ENCODE measurements around the gene PMVK.
A peak's percentile ranks its signal among the peaks of the same experiment; 100 is the strongest.

Gene PMVK

DNA sequence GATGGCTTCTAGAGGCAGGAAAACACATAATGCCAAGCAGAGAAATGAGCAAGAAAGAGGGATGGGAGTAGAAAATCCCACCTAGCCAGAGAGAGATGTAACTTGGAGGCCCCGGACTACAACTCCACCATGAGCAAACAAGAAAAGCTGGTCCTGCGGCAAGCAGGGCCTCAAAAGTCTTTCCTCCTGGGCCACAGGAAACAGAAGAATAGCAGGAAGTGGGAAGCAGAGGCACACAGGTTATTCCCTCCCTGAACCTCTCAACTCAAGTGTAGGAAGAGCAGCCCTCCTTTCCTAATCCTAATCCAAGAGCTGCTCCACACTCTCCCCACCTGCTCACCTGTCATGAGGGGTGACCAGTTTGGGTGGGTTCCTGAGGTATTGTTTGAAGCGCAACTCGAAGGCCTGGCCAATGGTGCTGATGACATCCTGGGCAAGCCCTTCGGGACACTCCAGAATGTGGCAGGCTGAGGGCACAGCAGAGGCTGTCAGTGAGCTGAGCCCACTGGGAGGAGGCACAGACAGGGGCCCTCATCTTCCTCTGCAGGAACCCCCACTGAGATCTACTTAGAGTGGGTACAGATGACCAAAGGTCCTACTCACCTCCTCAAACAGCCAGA, 30.9 kb upstream of the PMVK start:
- DNase-seq (ENCODE audit: low read depth, low spot score) = no peak

DNA sequence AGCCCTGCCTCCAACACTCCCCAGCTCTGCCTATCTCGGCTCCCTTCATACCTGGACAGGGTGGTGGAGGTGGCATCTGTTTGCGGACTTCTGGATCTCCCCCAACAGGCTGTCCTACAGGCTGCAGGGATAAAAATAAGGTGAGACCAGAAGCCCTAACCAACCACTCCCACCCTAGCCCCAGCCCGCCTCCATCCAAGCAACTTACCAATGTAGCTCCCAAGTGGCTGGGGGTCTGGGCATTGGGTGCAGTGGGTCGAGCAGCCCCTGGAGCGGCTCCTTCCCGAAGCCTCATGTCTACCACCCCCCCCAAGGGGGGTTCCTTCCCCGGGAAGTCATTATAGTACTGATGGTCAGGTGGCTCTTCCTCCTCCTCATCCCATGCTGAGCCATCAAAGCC, 29.6 kb upstream of the PMVK start:
- no peak for DNase-seq (ENCODE audit: low read depth, low spot score)

DNA sequence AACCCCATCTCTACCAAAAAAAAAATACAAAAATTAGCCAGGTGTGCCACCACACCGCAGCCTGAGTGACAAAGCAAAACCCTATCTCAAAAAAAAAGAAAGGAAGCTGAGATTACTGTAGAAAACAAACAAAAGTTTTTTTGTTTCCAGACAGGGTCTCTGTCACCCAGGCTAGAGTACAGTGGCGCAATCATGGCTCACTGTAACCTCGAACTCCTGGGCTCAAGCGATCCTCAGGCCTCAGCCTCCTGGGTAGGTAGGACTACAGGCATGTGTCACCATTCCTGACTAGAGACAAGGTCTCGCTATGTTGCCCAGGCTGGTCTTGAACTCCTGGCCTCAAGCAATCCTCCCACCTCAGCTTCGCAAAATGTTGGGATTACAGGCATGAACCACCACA, 27.8 kb upstream of the PMVK start:
- DNase-seq (ENCODE audit: low read depth, low spot score) = no peak

DNA sequence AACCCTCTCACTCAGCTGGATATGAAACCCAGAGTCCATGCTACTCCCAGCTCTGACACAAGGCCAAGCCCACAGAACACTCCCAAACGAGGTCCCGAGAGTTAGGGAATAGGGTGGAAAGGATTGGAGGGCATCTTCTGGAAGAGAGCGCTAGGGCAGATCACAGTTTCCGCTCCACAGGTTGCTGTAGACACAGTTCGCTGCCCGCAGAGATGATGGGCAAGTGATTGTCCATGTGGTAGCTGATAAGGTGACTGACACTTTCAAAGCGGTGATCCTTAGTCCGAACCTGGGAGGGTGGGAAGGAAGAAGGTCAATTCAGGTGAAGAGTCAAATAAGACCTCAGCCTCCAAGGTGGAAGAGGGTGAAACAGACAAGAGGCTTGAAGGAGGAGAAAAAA, 27.1 kb upstream of the PMVK start:
- no peak for DNase-seq (ENCODE audit: low read depth, low spot score)

DNA sequence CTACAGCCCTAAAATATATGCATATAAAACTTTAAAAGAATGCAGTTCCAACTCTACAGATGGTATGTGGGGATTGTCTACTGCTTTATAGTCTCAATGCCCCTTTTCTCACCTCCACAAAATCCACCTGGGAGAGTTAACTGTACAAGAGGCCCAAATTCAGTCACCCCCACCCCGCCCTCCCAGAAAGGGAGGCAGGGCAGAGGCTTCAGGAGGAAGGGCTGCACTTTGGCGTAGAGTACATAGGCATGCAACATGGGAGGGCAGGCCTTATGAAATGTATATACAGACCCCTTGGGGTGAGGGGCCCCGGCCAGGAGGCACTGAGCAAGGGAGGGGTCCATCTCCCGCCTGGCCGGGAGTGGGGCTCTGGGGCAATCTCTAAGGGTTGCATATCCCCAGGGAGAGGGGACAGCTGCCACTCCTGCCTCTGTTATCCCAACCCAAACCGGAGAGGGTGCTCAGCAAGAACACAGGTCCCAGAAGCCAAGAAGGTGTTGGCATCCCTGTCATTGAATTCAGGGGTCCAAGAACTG, 26.3 kb upstream of the PMVK start:
- DNase-seq (ENCODE audit: low read depth, low spot score) = no peak

DNA sequence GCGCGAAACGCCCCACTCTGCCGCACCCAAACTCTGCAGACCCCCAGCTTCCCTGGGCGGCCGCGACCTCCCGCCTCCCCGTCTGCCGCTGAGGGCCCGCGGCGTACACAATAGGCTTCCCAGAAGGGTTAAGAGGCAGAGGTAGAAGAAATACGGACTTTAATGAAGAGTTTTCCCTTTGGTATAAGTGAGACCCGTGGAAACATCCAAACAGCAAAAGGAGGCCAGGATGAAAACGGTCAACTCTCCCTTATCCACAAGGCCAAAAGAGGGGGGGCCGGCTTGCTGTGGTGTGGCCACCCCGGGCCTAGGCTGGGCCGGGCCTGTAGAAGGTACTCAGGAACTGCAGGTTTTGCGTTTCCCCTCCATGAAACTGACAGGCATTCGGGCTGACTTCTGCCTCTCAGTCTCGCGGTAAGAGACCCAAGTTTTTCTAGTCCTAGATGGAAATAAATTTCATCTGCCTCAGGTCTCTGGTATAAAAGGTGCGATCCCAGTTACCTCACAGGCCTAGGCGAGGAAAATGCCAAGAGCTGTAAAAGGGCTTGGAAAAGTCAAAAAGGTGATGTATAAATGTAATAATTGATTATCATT, 25.7 kb upstream of the PMVK start:
- DNase-seq (ENCODE audit: low read depth, low spot score) = no peak

DNA sequence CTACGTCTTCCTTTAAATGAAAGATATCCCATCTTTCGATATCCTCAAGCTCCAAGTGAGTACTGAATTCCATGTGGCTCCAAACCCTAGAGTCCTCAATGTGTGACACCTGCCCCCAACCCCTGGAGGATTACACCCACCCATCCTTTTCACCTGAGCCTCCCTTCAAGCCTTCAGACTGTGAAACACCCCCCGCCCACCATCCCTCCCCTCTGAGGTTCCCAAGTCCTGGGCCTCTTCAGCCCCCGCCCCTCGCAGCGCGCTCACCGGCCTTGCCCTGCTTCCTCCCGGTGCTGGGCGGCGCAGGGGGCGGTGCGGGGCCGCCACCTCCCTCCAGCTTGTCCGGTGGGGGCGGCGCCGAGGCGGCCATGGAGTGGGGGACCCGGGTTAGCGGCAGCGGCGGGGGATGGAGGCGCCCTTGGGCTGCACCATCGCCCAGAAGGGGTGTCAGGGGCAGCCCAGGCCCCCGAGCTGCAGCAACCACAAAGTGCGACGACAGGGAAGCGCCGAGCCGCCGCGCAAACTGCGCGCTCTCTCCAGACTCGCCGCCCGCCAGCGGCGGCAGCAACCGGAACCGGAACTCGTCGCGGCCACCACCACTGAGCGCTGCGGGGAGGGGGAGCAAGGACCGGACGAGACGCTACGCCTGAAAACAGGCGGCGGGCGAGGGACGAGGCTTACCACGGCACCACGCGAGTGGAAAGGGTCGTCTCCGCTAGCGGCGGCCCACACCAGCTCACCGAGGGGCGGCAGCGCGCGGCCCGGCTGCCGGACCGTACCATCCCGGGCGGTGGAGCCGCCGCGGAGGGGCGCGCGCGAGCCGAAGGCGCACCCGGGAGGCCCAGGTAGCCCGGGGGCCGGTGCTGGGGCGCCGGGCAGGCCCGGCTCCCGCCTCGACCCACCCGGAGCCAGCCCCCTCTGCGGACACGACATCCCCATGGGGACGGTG, 25.0 kb upstream of the PMVK start, which contains the start of gene PYGO2:
Gene PYGO2, minus strand, starts transcription at position 576 of the 949 bp plus-strand sequence. Its CDS starts 206 bp downstream, at position 370.
- peak; percentile 55 for DNase-seq (ENCODE audit: low read depth, low spot score)

DNA sequence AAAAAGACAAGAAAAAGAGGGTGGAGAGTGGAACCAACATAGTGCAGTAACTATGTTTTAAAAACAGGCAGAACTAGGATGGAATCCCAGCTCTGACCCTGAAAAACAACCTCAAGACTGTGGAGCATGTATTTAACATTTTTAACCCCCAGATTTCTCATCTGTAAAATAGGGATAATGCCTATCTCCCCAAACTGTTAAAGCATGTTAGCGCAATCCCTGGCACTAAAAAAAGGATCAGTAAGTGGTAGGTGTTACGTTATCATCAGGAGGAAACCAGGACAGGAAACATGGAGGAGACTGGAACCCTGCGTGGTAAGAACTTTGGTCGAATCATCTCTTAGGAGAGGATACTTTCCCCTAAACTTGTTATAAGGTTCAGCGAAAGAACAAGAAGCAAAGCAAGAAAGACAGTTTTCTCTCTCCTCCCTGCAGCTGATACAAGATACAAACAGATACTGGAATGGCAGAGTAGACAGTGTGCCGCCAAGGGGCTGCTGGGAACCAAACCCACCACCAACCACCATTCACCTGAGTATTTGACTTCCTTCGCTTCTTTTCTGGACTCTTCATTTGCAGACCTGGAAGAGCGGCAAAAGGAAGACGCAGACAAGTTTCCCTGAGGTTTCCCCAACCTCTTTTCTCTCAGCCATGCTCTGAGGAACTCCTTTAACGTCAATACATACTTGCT, 24.1 kb upstream of the PMVK start:
- DNase-seq (ENCODE audit: low read depth, low spot score) = no peak

DNA sequence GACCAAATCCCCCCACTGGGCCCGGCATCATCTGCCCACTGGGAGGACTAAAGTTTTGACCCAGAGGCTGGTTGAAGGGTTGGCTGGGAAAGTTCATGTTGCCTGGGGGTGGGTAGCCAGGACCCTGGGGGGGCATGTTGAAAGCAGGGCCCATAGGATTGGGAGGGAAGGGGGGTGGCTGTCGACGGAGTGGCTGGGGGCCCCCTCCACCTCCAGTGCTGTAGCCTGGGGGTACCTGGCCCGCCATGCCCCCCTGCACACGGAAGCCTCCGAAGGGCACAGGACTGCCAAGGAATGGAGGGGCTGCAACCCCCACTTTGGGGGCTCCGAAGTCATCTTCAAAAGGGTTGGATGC, 22.9 kb upstream of the PMVK start:
- no peak for DNase-seq (ENCODE audit: low read depth, low spot score)

DNA sequence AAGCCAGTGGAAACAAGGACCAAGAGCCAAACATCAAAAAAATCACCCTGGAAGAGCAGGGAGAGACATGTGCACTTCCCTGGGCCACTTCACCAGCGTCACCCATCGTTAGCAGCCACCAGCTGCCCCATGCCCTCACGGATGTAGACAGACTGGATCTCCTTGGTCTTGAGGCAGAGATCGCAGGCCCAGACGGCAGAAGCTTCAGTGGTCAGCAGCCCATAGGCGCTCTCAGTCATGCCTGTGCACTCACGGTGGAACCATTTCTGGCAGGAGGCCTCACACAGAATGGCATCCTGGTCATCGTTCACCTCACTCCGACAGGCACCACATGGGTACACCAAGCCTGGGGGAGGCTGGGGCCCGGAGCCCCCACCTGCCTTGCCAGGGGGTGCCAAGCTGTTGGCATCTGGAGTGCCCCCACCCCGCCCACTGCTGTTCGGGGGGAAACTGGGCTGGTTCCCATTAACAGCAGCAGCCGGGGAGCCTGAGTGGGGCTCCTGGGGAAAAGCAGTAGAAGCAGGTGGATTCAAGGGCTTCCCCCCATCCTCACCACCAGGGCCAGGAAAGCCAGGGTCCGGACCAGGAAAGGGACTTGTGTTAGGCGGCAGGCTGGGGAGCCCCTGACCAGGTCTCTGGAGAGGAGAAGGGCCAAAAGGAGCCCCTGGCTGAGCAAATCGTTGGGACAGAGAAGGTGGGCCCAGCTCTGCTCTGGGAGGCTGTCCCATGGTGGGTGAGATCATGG, 22.3 kb upstream of the PMVK start:
- DNase-seq (ENCODE audit: low read depth, low spot score) = no peak

DNA sequence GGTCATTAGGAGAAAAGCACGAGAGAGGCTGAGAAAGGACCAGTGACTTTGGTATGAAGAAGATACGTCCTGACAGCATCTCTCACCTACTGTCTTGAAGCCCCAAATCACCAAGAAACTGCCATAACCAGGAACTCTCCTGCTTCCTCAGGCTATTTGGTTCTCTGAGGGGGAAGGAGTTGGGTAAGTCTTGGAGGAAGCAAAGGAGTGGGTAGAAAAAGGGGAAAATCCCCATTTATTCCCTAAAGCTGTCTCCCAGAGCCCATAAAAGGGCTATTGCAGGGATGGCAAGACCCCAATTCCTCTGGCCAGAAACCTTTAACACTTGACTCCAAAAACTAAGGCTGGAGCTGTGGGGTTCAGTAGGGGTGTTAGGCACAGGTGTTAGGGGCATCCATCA, 21.5 kb upstream of the PMVK start:
- no peak for DNase-seq (ENCODE audit: low read depth, low spot score)

DNA sequence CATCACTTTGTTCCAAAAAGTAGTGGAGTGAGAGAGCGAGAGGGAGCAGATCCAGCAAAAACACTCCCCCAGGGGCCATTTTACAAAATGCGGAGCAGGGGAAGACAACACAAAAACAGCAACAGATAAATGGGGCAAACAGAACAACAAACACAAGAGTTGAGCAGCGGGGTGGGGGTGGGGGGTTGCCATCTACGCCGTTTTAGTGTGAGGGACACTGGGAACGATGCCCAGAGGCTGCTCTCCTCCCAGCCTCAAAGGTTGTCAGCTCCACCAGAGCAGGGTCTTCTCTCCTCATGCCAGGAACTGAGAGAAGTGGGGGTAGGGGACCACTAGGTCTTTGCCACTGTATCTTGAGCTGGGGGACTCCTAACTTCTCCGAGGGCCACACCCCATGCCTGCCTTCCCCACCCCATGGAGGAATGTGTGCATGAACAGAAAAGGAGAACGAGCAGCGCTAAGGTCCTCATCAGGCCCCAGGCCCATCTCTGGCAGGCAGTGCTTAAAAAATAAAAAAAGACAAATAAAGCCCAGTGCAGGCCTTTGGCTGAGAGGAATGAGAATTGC, 20.7 kb upstream of the PMVK start:
- DNase-seq (ENCODE audit: low read depth, low spot score) = no peak

DNA sequence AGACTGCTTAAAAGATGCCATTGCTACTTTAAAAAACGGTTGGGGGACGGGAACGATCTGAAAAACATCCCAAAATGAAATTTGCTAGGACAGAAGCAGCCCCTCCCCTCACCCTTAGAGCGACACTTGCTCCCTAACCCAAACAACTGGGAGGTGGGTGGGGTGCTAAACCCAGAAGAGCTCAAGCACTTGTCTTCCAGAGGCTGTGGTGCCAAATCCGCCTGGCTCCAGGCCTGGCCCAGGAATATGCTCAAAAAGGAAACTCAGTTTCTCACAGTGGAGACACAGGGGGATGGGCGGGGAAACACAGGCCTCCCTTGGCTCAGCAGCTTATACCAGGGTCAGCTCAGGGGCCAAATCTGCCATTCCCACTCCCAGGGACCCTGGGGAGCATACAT, 20.0 kb upstream of the PMVK start:
- no peak for DNase-seq (ENCODE audit: low read depth, low spot score)

DNA sequence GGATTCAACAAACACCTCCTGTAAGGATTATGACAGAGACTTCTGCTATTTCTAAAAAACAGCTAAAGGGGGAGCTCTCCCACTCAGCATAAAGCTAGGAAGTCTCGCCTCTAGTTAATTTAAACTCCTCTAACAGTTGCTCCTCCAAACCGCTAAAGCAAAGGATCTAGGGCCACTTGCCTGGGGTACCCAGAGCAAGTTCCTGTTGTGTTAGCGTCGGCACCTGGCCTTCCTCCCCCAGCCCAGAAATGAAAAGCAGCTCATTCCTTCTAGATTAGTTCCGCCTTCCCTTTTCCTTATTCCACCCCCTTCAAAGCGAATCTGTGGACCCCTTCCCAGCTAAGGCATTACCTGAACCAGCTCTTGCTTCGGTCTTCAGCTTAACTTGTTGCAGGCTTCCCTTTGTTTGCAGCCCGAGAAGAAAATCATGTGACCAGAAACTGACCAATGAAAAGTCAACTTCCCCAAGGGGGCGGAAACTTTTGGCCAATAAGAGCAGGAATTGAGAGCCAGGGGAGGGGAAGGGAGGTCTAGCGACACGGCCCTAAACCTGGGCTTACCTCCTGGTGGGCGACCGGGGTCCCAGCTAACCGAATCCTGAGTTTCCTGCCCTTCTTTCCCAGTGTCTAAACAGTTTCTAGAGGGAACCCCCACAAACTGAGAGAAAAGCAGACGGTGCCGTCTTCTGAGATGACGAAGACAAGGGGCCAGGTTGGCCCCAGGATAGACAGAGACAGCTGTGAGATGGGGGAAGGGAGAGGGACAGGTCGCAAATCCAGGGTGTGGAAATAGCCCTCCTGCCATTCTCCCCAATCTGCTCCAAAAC, 19.4 kb upstream of the PMVK start, which contains the start of gene PBXIP1:
Gene PBXIP1, minus strand, starts transcription at position 382 of the 826 bp plus-strand sequence. CDS start 2,378 bp downstream, outside the sequence.
- peak; percentile 71 for DNase-seq (ENCODE audit: low read depth, low spot score)

DNA sequence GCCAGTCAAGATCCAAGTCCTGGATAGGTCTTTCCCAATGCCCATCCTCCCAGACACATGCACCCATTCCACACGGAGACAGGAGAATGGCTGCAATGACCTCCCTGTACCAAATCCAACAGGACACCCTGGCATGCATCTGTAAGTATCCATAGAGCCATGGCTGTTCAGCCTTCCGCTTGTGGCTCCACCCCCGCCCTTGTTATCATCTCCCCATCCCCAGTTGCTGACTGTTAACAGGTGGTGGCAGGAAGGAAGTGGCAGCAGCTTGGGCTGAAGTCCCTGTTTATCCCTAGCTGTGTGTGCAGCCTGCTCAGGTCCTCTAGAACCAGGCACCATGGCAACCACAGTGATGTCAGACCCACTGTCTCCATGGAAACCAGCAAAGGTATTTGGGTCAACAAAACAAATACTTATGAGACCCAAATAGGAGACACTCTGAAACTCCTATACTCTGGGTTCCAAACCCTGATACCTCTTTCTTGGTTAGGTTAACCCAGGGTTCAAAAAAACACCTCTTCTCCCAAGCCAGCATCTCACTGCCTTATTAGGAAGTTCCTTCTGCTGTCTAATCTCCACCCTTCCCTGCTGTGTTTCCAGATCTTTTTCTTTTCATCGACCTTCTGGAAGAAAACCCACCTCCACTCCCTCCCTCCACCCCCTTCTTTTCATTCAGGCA, 18.7 kb upstream of the PMVK start:
- DNase-seq (ENCODE audit: low read depth, low spot score) = peak; percentile 88

DNA sequence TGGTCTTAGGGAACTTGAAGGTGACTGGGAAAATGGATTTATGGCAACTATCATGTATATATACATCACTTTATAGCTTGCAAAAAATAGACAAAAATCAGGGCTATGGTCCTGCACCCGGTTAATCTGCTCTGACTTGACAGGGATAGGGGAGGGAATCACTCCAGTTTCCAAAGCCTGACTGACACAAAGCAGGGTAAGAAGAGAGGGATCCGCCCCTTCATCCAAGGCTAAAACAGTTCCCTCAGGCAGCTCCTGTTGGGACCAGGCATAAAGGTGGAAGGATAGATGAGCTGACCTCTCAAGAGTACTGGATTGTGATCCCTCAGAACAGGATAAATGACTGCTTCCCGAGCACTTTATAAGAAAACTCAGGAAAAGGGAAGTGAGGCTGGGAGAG, 18.0 kb upstream of the PMVK start:
- no peak for DNase-seq (ENCODE audit: low read depth, low spot score)

DNA sequence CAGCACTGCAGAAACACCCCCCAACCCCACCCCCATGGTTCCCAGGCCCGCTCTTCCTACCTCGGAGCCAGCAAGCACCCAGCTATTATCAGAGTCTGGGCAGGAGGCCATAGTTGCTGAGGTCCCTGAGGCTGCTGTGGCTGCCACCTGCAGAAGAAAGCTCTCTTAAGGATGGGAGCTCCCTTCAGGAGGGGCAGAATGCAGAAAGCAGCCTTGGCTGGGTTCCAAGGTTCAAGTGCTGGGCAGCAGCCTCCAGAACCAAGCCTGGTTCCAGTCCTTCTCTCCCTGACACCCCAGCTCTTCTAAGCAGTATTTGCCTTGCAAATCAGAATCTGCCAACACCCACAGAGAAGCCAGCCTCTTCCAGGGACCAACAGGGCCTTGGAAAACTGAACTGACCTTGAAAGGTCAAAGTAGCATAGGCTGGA, 17.1 kb upstream of the PMVK start:
- no peak for DNase-seq (ENCODE audit: low read depth, low spot score)

DNA sequence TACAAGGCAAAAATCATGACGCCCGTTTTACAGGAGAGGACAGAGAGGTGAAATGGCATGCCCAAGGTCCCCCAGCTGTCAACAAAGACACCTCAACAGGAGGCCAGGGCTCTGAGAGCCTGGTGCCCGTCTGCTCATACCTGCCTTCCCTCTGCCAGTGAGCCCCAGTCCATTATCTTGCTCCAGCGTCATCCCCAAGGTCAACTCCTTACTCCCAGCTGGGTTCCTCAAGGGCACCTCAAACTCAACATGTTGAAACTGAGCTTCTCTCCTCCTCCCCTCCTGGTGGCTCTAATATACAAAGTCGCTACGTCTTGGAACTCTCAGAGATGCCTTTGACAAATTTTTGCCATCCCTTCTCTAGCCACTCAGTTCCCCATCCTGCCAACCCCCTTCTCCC, 16.1 kb upstream of the PMVK start:
- no peak for DNase-seq (ENCODE audit: low read depth, low spot score)

All from activated CD4-positive, CD25-positive, alpha-beta regulatory T cell treated with anti-CD3 and anti-CD28 coated beads, Interleukin-2, amount 50 U/mL, for 16 hours (primary cell).